Endodermal cell (in vitro differentiated cells): ENCODE measurements around the gene RSRP1. TPM values are rescaled to one million over a fixed set of nuclear protein-coding genes. Genes with fewer than 3 reads are reported as not detected.

Source experiments
- DNase-seq: peaks from one replicate; pipeline ENCODE4 v3.0.0-alpha.2; 2017
- H3K27ac ChIP-seq: 2 replicates; pipeline ENCODE4 v1.5.1; 2013; ENCODE audit warnings: mild to moderate bottlenecking, low read depth, low read length, moderate library complexity
- H3K27me3 ChIP-seq: 2 replicates; pipeline ENCODE4 v1.6.1; 2013; ENCODE audit warnings: mild to moderate bottlenecking, low read length, moderate library complexity; ENCODE audit not compliant: insufficient read depth, control insufficient read depth, poor library complexity, severe bottlenecking
- H3K36me3 ChIP-seq: 2 replicates; pipeline ENCODE4 v1.7.0; 2013; ENCODE audit warnings: mild to moderate bottlenecking, low read length, moderate library complexity; ENCODE audit not compliant: control insufficient read depth, insufficient read depth
- H3K4me1 ChIP-seq: one replicate; pipeline ENCODE4 v1.7.0; 2013; ENCODE audit warnings: low read length; ENCODE audit not compliant: control insufficient read depth, insufficient read depth
- H3K4me3 ChIP-seq: 2 replicates; pipeline ENCODE4 v1.5.1; 2013; ENCODE audit warnings: mild to moderate bottlenecking, low read length, moderate library complexity
- H3K9ac ChIP-seq: 2 replicates; pipeline ENCODE4 v1.6.1; 2013; ENCODE audit warnings: mild to moderate bottlenecking, low read length, moderate library complexity; ENCODE audit not compliant: poor library complexity, severe bottlenecking; ENCODE audit errors: extremely low read depth
- H3K9me3 ChIP-seq: 2 replicates; pipeline ENCODE4 v1.6.1; 2013; ENCODE audit warnings: mild to moderate bottlenecking, low read length, moderate library complexity; ENCODE audit not compliant: control insufficient read depth
- H3K27ac Mint-ChIP-seq: 2 replicates; pipeline ENCODE4 v1.8.0; 2020; ENCODE audit warnings: mixed read lengths
- H3K27me3 Mint-ChIP-seq: 2 replicates; pipeline ENCODE4 v1.8.0; 2021; ENCODE audit warnings: mild to moderate bottlenecking, mixed read lengths; ENCODE audit not compliant: insufficient read depth
- H3K36me3 Mint-ChIP-seq: 2 replicates; pipeline ENCODE4 v1.8.0; 2020; ENCODE audit warnings: low read depth, mixed read lengths
- H3K4me1 Mint-ChIP-seq: 2 replicates; pipeline ENCODE4 v1.8.0; 2020; ENCODE audit warnings: mixed read lengths
- H3K4me3 Mint-ChIP-seq: 2 replicates; pipeline ENCODE4 v1.8.0; 2020; ENCODE audit warnings: mild to moderate bottlenecking, moderate library complexity, mixed read lengths
- H3K9me3 Mint-ChIP-seq: 2 replicates; pipeline ENCODE4 v1.8.0; 2020; ENCODE audit warnings: mild to moderate bottlenecking, mixed read lengths
- WGBS, 2 experiments: methylation state at CpG; one replicate each; pipeline versions ENCODE4 v1.1.5 to v1.1.7; 2013; ENCODE audit warnings: missing lambda C conversion rate in 2 of 2, mixed read lengths in 1 of 2; ENCODE audit not compliant: insufficient coverage in 1 of 2, insufficient read length in 1 of 2; 5-methylcytosine and 5-hydroxymethylcytosine counted together
- total RNA-seq, 2 donors: library from RNA; stranded (reverse); fragmentation: NEBNext Ultra II Directional in 1 of 2; extraction: Animal tissue kit (Norgen Biotek cat#: 25700) in 1 of 2; gene quantifications; 2 replicates in 1 of 2; 3 replicates in 1 of 2; pipeline ENCODE4 v1.2.1, GENCODE V29; 2021
- TF ChIP-seq, protein P1 (sequence below): fragments of 200-600 bp; sonication (generic); conservative IDR thresholded peaks from 2 replicates; pipeline ENCODE4 v1.5.0; 2021; ENCODE audit warnings: antibody characterized with exemption, mild to moderate bottlenecking

Gene RSRP1
- total RNA-seq, 2 donors from 2014 or later: 90.3 to 92.5 TPM

GRCh38 chr1:25208092-25208491 lies 39.2 kb downstream of the RSRP1 start:
- TF ChIP-seq, protein P1, sequence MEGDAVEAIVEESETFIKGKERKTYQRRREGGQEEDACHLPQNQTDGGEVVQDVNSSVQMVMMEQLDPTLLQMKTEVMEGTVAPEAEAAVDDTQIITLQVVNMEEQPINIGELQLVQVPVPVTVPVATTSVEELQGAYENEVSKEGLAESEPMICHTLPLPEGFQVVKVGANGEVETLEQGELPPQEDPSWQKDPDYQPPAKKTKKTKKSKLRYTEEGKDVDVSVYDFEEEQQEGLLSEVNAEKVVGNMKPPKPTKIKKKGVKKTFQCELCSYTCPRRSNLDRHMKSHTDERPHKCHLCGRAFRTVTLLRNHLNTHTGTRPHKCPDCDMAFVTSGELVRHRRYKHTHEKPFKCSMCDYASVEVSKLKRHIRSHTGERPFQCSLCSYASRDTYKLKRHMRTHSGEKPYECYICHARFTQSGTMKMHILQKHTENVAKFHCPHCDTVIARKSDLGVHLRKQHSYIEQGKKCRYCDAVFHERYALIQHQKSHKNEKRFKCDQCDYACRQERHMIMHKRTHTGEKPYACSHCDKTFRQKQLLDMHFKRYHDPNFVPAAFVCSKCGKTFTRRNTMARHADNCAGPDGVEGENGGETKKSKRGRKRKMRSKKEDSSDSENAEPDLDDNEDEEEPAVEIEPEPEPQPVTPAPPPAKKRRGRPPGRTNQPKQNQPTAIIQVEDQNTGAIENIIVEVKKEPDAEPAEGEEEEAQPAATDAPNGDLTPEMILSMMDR: no peak
- H3K27me3 ChIP-seq: no peaks in the 10 kb centered on the region
- no peaks in the 10 kb centered on the region for H3K9me3 ChIP-seq
- H3K36me3 ChIP-seq: no peaks in the 10 kb centered on the region
- 88 to 100% methylated on average over 1 of the region's 1 CpG for WGBS, 2 experiments
- no peak overlapping the region for H3K9ac ChIP-seq
- no peaks in the 10 kb centered on the region for H3K9me3 Mint-ChIP-seq
- no peak overlapping the region for H3K27ac Mint-ChIP-seq
- no peaks in the 10 kb centered on the region for H3K27me3 Mint-ChIP-seq
- no peak overlapping the region for H3K27ac ChIP-seq
- peaks cover 8% of the 10 kb centered on the region for H3K4me1 ChIP-seq
- H3K4me3 ChIP-seq: no peak overlapping the region
- no peak for DNase-seq
- H3K4me3 Mint-ChIP-seq: no peak overlapping the region
- peaks cover 42% of the 10 kb centered on the region for H3K4me1 Mint-ChIP-seq
- no peaks in the 10 kb centered on the region for H3K36me3 Mint-ChIP-seq

- Histone ChIP-seq H3K36me3 (no peaks in the 10 kb centered on the region), H3K4me1 (peaks cover 8% of the 10 kb centered on the region), H3K4me3 (no peak overlapping the region), H3K27ac (no peak overlapping the region), H3K27me3 (no peaks in the 10 kb centered on the region), H3K9ac (no peak overlapping the region), H3K9me3 (no peaks in the 10 kb centered on the region)
- no peaks in the 10 kb centered on the region for H3K27me3 Mint-ChIP-seq
- no peak overlapping the region for H3K27ac Mint-ChIP-seq
- H3K4me3 Mint-ChIP-seq: no peak overlapping the region
- 93 to 95% methylated on average over 5 of the region's 5 CpGs for WGBS, 2 experiments
- TF ChIP-seq, protein P1: no peak
- peaks cover 38% of the 10 kb centered on the region for H3K4me1 Mint-ChIP-seq
- H3K9me3 Mint-ChIP-seq: peaks cover 2% of the 10 kb centered on the region
- H3K36me3 Mint-ChIP-seq: no peaks in the 10 kb centered on the region
- DNase-seq: no peak
Measured at GRCh38 chr1:25206201-25206600, 41.1 kb downstream of the RSRP1 start.

- H3K27ac Mint-ChIP-seq: no peak overlapping the region
- H3K9ac ChIP-seq: no peak overlapping the region
- H3K27me3 Mint-ChIP-seq: peaks cover 2% of the 10 kb centered on the region
- peaks cover 2% of the 10 kb centered on the region for H3K9me3 Mint-ChIP-seq
- H3K4me1 Mint-ChIP-seq: peaks cover 39% of the 10 kb centered on the region
- H3K4me1 ChIP-seq: peaks cover 8% of the 10 kb centered on the region
- no peaks in the 10 kb centered on the region for H3K27me3 ChIP-seq
- no peak overlapping the region for H3K4me3 ChIP-seq
- H3K27ac ChIP-seq: no peak overlapping the region
- H3K36me3 ChIP-seq: no peaks in the 10 kb centered on the region
- H3K36me3 Mint-ChIP-seq: no peaks in the 10 kb centered on the region
- H3K9me3 ChIP-seq: no peaks in the 10 kb centered on the region
- TF ChIP-seq, protein P1: no peak
- WGBS, 2 experiments: 97 to 98% methylated on average over 5 of the region's 5 CpGs
- no peak overlapping the region for H3K4me3 Mint-ChIP-seq
- no peak for DNase-seq
Measured at GRCh38 chr1:25205786-25206185, 41.5 kb downstream of the RSRP1 start.
